SK-N-SH (cell line): Measurements from ENCODE around the gene KCNH8. TPM values are rescaled to one million over a fixed set of nuclear protein-coding genes. Genes with fewer than 3 reads are reported as not detected.

ENCODE experiments used
- CTCF ChIA-PET: fragments of 300-600, 350-600 bp; formaldehyde crosslinking; extraction: SDS; loops from one replicate; lab custom pipeline; 2021; lab: Yijun Ruan, JAX
- POLR2A ChIA-PET: fragments of 350-600 bp; sonication (Branson Sonifier 250); formaldehyde crosslinking; extraction: SDS; loops from one replicate; lab custom pipeline; 2020; ENCODE audit warnings: antibody characterized with exemption, inconsistent platforms; lab: Yijun Ruan, JAX
- DNase-seq: peaks from one replicate; pipeline ENCODE4 v3.0.0; 2012
- H2AFZ ChIP-seq: fragments of 200-600 bp; sonication (generic); 2 replicates; pipeline ENCODE4 v1.8.1; 2016; ENCODE audit warnings: antibody characterized with exemption, mild to moderate bottlenecking, low read depth
- H3F3A ChIP-seq: fragments of 200-600 bp; sonication (generic); replicated peaks from 2 replicates; pipeline ENCODE3; 2016; ENCODE audit warnings: antibody characterized with exemption, mild to moderate bottlenecking; ENCODE audit not compliant: insufficient read depth
- H3K27ac ChIP-seq, 2 experiments: fragments of 200-500 bp in 1 of 2; fragments of 200-600 bp in 1 of 2; sonication (Bioruptor generic) in 1 of 2; sonication (generic), shearing (Covaris generic) in 1 of 2; 2 replicates each; pipeline versions ENCODE4 v1.5.1 to v1.6.1; 2014 to 2016; ENCODE audit warnings: low read depth in 2 of 2, inconsistent platforms in 1 of 2, low read length in 1 of 2, mild to moderate bottlenecking in 1 of 2, mixed read lengths in 1 of 2
- H3K27me3 ChIP-seq: fragments of 200-600 bp; sonication (generic), shearing (Covaris generic); 2 replicates; pipeline ENCODE4 v1.6.1; 2016; ENCODE audit warnings: mixed run types; ENCODE audit not compliant: insufficient read depth
- H3K36me3 ChIP-seq, 2 experiments: fragments of 200-500 bp in 1 of 2; fragments of 200-600 bp in 1 of 2; sonication (Bioruptor generic) in 1 of 2; sonication (generic) in 1 of 2; replicated peaks in 1 of 2; 2 replicates each; pipeline versions ENCODE3 to v1.5.1; 2014 to 2016; ENCODE audit warnings: low read length in 1 of 2, mild to moderate bottlenecking in 1 of 2; ENCODE audit not compliant: insufficient read depth in 2 of 2, control insufficient read depth in 1 of 2
- H3K4me1 ChIP-seq, 2 experiments: fragments of 200-500 bp in 1 of 2; fragments of 200-600 bp in 1 of 2; sonication (Bioruptor generic) in 1 of 2; sonication (generic), shearing (Covaris generic) in 1 of 2; 2 replicates each; pipeline versions ENCODE4 v1.5.1 to v1.6.1; 2014 to 2016; ENCODE audit warnings: low read depth in 1 of 2, low read length in 1 of 2, mixed run types in 1 of 2; ENCODE audit not compliant: insufficient read depth in 2 of 2, control insufficient read depth in 1 of 2
- H3K4me2 ChIP-seq: fragments of 200-600 bp; sonication (generic), shearing (Covaris generic); 2 replicates; pipeline ENCODE4 v1.6.1; 2017; ENCODE audit warnings: mixed run types
- H3K4me3 ChIP-seq, 2 experiments: fragments of 200-500 bp in 1 of 2; fragments of 200-600 bp in 1 of 2; sonication (Bioruptor generic) in 1 of 2; sonication (generic), shearing (Covaris generic) in 1 of 2; 2 replicates each; pipeline versions ENCODE4 v1.5.1 to v1.8.1; 2014 to 2016; ENCODE audit warnings: low read depth in 2 of 2, inconsistent platforms in 1 of 2, low read length in 1 of 2, mild to moderate bottlenecking in 1 of 2, mixed read lengths in 1 of 2, moderate library complexity in 1 of 2
- H3K79me2 ChIP-seq: fragments of 200-600 bp; sonication (generic); 2 replicates; pipeline ENCODE4 v1.8.1; 2017; ENCODE audit warnings: mild to moderate bottlenecking; ENCODE audit not compliant: insufficient read depth
- H3K9ac ChIP-seq: fragments of 200-600 bp; sonication (generic); 2 replicates; pipeline ENCODE4 v1.6.1; 2017; ENCODE audit warnings: mixed run types
- H3K9me2 ChIP-seq: fragments of 200-600 bp; sonication (generic); 2 replicates; pipeline ENCODE4 v1.6.1; 2017; ENCODE audit warnings: mixed run types
- H3K9me3 ChIP-seq: fragments of 200-600 bp; sonication (generic); 2 replicates; pipeline ENCODE4 v1.6.1; 2017; ENCODE audit warnings: mixed run types, mild to moderate bottlenecking, moderate library complexity
- H4K20me1 ChIP-seq: fragments of 200-600 bp; sonication (generic); 2 replicates; pipeline ENCODE4 v1.6.1; 2017; ENCODE audit warnings: mild to moderate bottlenecking, mixed run types; ENCODE audit not compliant: insufficient read depth
- EZH2phosphoT487 ChIP-seq: fragments of 200-600 bp; sonication (generic); IDR thresholded peaks from 2 replicates; pipeline ENCODE4 v1.6.1; 2017; ENCODE audit warnings: low read depth, mixed run types, mild to moderate bottlenecking, antibody characterized with exemption, moderate library complexity, borderline replicate concordance
- FOSL2 ChIP-seq: IDR thresholded peaks from 2 replicates; pipeline ENCODE4 v1.4.0; 2012; ENCODE audit warnings: low read depth, mild to moderate bottlenecking, moderate library complexity, borderline replicate concordance
- FOXM1 ChIP-seq: IDR thresholded peaks from 2 replicates; pipeline ENCODE4 v1.4.0; 2012; ENCODE audit warnings: low read depth, mild to moderate bottlenecking
- POLR2AphosphoS5 ChIP-seq: IDR thresholded peaks from 2 replicates; pipeline ENCODE4 v1.6.1; 2012; ENCODE audit warnings: low read depth, low read length
- RXRA ChIP-seq: IDR thresholded peaks from 2 replicates; pipeline ENCODE4 v1.4.0; 2012; ENCODE audit warnings: low read depth, mild to moderate bottlenecking, borderline replicate concordance
- SIN3A ChIP-seq: IDR thresholded peaks from 2 replicates; pipeline ENCODE4 v1.6.1; 2012; ENCODE audit warnings: low read depth, mild to moderate bottlenecking, low read length, moderate library complexity, borderline replicate concordance
- TAF1 ChIP-seq: IDR thresholded peaks from 2 replicates; pipeline ENCODE4 v1.6.1; 2012; ENCODE audit warnings: low read depth, mild to moderate bottlenecking, low read length, moderate library complexity, borderline replicate concordance
- WGBS: methylation state at CpG from one replicate; pipeline ENCODE4 v1.1.6; 2017; ENCODE audit warnings: low lambda C conversion rate; 5-methylcytosine and 5-hydroxymethylcytosine counted together
- polyA plus RNA-seq, 3 experiments: library from polyadenylated mRNA; depleted of rRNA; stranded (reverse); fragments of >200 nt; gene quantifications; 2 replicates each; pipeline ENCODE4 v1.2.3, GENCODE V29; 2012
- TF ChIP-seq, protein P1 (sequence below): IDR thresholded peaks from 2 replicates; pipeline ENCODE4 v1.4.0; 2012; ENCODE audit warnings: low read depth
- TF ChIP-seq, protein P2 (sequence below): fragments of 150-350 bp; IDR thresholded peaks from 2 replicates; pipeline ENCODE4 v1.6.1; 2016; ENCODE audit warnings: mild to moderate bottlenecking, low read depth, low read length
- TF ChIP-seq, protein P3 (sequence below): IDR thresholded peaks from 2 replicates; pipeline ENCODE4; 2012

The KCNH8 gene
- polyA plus RNA-seq, 1 of the 3 experiments (the other 2 are of a cell fraction), result 0.05 TPM

- POLR2A ChIA-PET, result no interaction called here
- H4K20me1 ChIP-seq, result no peaks in the 10 kb centered on the region
- no peak overlapping the region for H3K4me3 ChIP-seq
- CTCF ChIA-PET, result no interaction called here
- H3K79me2 ChIP-seq, result no peaks in the 10 kb centered on the region
- H3K36me3 ChIP-seq, result no peaks in the 10 kb centered on the region
- no peaks in the 10 kb centered on the region for H3K27me3 ChIP-seq
- DNase-seq, result no peak
- no peak overlapping the region for H3K4me2 ChIP-seq
- no peaks in the 10 kb centered on the region for H3K4me1 ChIP-seq
- H3K9ac ChIP-seq, result no peak overlapping the region
- H2AFZ ChIP-seq, result no peak overlapping the region
- H3K9me3 ChIP-seq, result no peaks in the 10 kb centered on the region
- no peak overlapping the region for H3K27ac ChIP-seq
- H3K9me2 ChIP-seq, result no peaks in the 10 kb centered on the region
- WGBS, result 0% methylated on average over 1 of the region's 1 CpG
- TF ChIP-seq, protein P1, sequence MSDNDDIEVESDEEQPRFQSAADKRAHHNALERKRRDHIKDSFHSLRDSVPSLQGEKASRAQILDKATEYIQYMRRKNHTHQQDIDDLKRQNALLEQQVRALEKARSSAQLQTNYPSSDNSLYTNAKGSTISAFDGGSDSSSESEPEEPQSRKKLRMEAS, result no peak
- no peaks in the 10 kb centered on the region for H3F3A ChIP-seq
These were observed 72.0 kb downstream of the KCNH8 start for GRCh38 chr3:19220311-19220710.

- H4K20me1 ChIP-seq, result no peaks in the 10 kb centered on the region
- no peaks in the 10 kb centered on the region for H3K36me3 ChIP-seq
- H3K4me2 ChIP-seq, result no peak overlapping the region
- no peaks in the 10 kb centered on the region for H3K9me3 ChIP-seq
- no peaks in the 10 kb centered on the region for H3F3A ChIP-seq
- H3K9ac ChIP-seq, result no peak overlapping the region
- TF ChIP-seq RXRA, result no peak
- TF ChIP-seq POLR2AphosphoS5, result no peak
- TF ChIP-seq, protein P2, sequence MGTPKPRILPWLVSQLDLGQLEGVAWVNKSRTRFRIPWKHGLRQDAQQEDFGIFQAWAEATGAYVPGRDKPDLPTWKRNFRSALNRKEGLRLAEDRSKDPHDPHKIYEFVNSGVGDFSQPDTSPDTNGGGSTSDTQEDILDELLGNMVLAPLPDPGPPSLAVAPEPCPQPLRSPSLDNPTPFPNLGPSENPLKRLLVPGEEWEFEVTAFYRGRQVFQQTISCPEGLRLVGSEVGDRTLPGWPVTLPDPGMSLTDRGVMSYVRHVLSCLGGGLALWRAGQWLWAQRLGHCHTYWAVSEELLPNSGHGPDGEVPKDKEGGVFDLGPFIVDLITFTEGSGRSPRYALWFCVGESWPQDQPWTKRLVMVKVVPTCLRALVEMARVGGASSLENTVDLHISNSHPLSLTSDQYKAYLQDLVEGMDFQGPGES, result no peak
- no peak for TF ChIP-seq EZH2phosphoT487
- TF ChIP-seq TAF1, result no peak
- TF ChIP-seq FOXM1, result no peak
- TF ChIP-seq FOSL2, result no peak
- TF ChIP-seq SIN3A, result no peak
- TF ChIP-seq, protein P3, sequence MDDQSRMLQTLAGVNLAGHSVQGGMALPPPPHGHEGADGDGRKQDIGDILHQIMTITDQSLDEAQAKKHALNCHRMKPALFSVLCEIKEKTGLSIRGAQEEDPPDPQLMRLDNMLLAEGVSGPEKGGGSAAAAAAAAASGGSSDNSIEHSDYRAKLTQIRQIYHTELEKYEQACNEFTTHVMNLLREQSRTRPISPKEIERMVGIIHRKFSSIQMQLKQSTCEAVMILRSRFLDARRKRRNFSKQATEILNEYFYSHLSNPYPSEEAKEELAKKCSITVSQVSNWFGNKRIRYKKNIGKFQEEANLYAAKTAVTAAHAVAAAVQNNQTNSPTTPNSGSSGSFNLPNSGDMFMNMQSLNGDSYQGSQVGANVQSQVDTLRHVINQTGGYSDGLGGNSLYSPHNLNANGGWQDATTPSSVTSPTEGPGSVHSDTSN, result no peak
- TF ChIP-seq, protein P1, result no peak
- CTCF ChIA-PET, result no interaction called here
- no peak overlapping the region for H2AFZ ChIP-seq
- H3K4me1 ChIP-seq, result no peaks in the 10 kb centered on the region
- POLR2A ChIA-PET, result no interaction called here
- H3K9me2 ChIP-seq, result no peaks in the 10 kb centered on the region
- H3K27ac ChIP-seq, result no peak overlapping the region
- DNase-seq, result no peak
- no peaks in the 10 kb centered on the region for H3K79me2 ChIP-seq
- H3K27me3 ChIP-seq, result no peaks in the 10 kb centered on the region
- H3K4me3 ChIP-seq, result no peak overlapping the region
- WGBS, result 21% methylated on average over 2 of the region's 2 CpGs
These were observed 72.8 kb downstream of the KCNH8 start for GRCh38 chr3:19221081-19221480.
